Vagina (tissue), 2 donors: ENCODE measurements around the gene USH2A. TPM values are rescaled to one million over a fixed set of nuclear protein-coding genes. Genes with fewer than 3 reads are reported as not detected.
"Not testable (repeated sequence)": the region's sequence is repeated elsewhere in the genome, so short reads cannot be mapped to it uniquely, and the experiment has no call there.

Source experiments
- DNase-seq, 2 donors: peaks; one replicate each; pipeline ENCODE4 v3.0.0-alpha.2; 2017; ENCODE audit errors: extremely low spot score in 2 of 2
- H3K27ac ChIP-seq: fragments of 200-600 bp; sonication (generic); one replicate; pipeline ENCODE4 v1.5.1; 2019
- H3K27me3 ChIP-seq: fragments of 200-600 bp; sonication (generic); one replicate; pipeline ENCODE4 v1.5.1; 2019
- H3K36me3 ChIP-seq, 2 donors: fragments of 200-600 bp; sonication (generic); one replicate each; pipeline ENCODE4 v1.5.1; 2017 to 2019
- H3K4me1 ChIP-seq: fragments of 200-600 bp; sonication (generic); one replicate; pipeline ENCODE4 v1.5.1; 2019
- H3K4me3 ChIP-seq, 2 donors: fragments of 200-600 bp; sonication (generic); 1 replicate in 1 of 2; 2 replicates in 1 of 2; pipeline ENCODE4 v1.5.1; 2016 to 2019
- H3K9me3 ChIP-seq: fragments of 200-600 bp; sonication (generic); one replicate; pipeline ENCODE4 v1.5.1; 2019
- POLR2A ChIP-seq, 2 donors: fragments of 450-650 bp; IDR thresholded peaks; one replicate each; pipeline ENCODE4 v1.6.1; 2017; ENCODE audit warnings: antibody characterized with exemption in 2 of 2, mild to moderate bottlenecking in 2 of 2, moderate library complexity in 2 of 2
- POLR2AphosphoS5 ChIP-seq, 2 donors: sonication (generic); formaldehyde crosslinking; IDR thresholded peaks; one replicate each; pipeline ENCODE4 v1.9.0; 2017; ENCODE audit warnings: antibody characterized with exemption in 2 of 2, mild to moderate bottlenecking in 2 of 2, low read depth in 1 of 2; ENCODE audit not compliant: insufficient read depth in 1 of 2
- intact Hi-C: fragments of 100-400 bp; cut with DNase I; formaldehyde crosslinking; loops from one replicate; pipeline ENCODE4 v1.15.1; 2023
- total RNA-seq: library from RNA; depleted of rRNA; stranded (reverse); fragments of >200 nt; gene quantifications from one replicate; pipeline ENCODE4 v1.2.3, GENCODE V29; 2016
- TF ChIP-seq, protein P1 (sequence below), 3 experiments: fragments of 450-650 bp in 2 of 3; fragments of 200-600 bp in 1 of 3; sonication (generic) in 1 of 3; IDR thresholded peaks; one replicate each; pipeline ENCODE4 v1.5.1; 2017 to 2019; ENCODE audit warnings: antibody characterized with exemption in 3 of 3, mild to moderate bottlenecking in 2 of 3, moderate library complexity in 2 of 3

The USH2A gene
- total RNA-seq, 1 donor from 2014 or later, result under 0.01 TPM

- Histone ChIP-seq H3K27me3 (no peaks in the 10 kb centered on the region), H3K27ac (no peak overlapping the region), H3K4me1 (no peaks in the 10 kb centered on the region), H3K9me3 (no peaks in the 10 kb centered on the region), H3K4me3 (no peak overlapping the region), H3K36me3 (no peaks in the 10 kb centered on the region)
- intact Hi-C loops, result no loop called here
- no peak for DNase-seq
- TF ChIP-seq POLR2AphosphoS5 (IDR thresholded peaks at IDR 0.05; ENCODE audit: insufficient read depth in 1 of 2, low read depth in 1 of 2), result no peak
- TF ChIP-seq POLR2A (IDR thresholded peaks at IDR 0.05), result no peak
Measured at GRCh38 chr1:216350186-216350585, 73.1 kb downstream of the USH2A start.

- Histone ChIP-seq H3K27ac (no peak overlapping the region), H3K36me3 (no peaks in the 10 kb centered on the region), H3K4me3 (no peak overlapping the region), H3K4me1 (no peaks in the 10 kb centered on the region), H3K27me3 (no peaks in the 10 kb centered on the region), H3K9me3 (no peaks in the 10 kb centered on the region)
- TF ChIP-seq, protein P1, sequence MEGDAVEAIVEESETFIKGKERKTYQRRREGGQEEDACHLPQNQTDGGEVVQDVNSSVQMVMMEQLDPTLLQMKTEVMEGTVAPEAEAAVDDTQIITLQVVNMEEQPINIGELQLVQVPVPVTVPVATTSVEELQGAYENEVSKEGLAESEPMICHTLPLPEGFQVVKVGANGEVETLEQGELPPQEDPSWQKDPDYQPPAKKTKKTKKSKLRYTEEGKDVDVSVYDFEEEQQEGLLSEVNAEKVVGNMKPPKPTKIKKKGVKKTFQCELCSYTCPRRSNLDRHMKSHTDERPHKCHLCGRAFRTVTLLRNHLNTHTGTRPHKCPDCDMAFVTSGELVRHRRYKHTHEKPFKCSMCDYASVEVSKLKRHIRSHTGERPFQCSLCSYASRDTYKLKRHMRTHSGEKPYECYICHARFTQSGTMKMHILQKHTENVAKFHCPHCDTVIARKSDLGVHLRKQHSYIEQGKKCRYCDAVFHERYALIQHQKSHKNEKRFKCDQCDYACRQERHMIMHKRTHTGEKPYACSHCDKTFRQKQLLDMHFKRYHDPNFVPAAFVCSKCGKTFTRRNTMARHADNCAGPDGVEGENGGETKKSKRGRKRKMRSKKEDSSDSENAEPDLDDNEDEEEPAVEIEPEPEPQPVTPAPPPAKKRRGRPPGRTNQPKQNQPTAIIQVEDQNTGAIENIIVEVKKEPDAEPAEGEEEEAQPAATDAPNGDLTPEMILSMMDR (IDR thresholded peaks at IDR 0.05), result no peak
- TF ChIP-seq POLR2A (IDR thresholded peaks at IDR 0.05) (no peak), POLR2AphosphoS5 (IDR thresholded peaks at IDR 0.05; ENCODE audit: insufficient read depth in 1 of 2, low read depth in 1 of 2) (no peak)
- no peak for DNase-seq
- intact Hi-C loops, result no loop called here
Measured at GRCh38 chr1:216346526-216346925, 76.7 kb downstream of the USH2A start.

- H3K36me3 ChIP-seq, intact Hi-C loops, H3K9me3 ChIP-seq, H3K4me1 ChIP-seq, H3K4me3 ChIP-seq, H3K27ac ChIP-seq, H3K27me3 ChIP-seq, DNase-seq: not testable (repeated sequence)
Measured at GRCh38 chr1:216340542-216340941, 82.7 kb downstream of the USH2A start.

- no peak overlapping the region for H3K27ac ChIP-seq
- H3K4me3 ChIP-seq, result no peak overlapping the region
- no peaks in the 10 kb centered on the region for H3K9me3 ChIP-seq
- no peak for DNase-seq
- H3K27me3 ChIP-seq, result no peaks in the 10 kb centered on the region
- no peaks in the 10 kb centered on the region for H3K36me3 ChIP-seq
- no peaks in the 10 kb centered on the region for H3K4me1 ChIP-seq
- no peak for TF ChIP-seq POLR2A (IDR thresholded peaks at IDR 0.05)
- TF ChIP-seq POLR2AphosphoS5 (IDR thresholded peaks at IDR 0.05; ENCODE audit: insufficient read depth in 1 of 2, low read depth in 1 of 2), result no peak
- TF ChIP-seq, protein P1 (IDR thresholded peaks at IDR 0.05), result no peak
- intact Hi-C loops, result no loop called here
Measured at GRCh38 chr1:216332462-216332861, 90.8 kb downstream of the USH2A start.

DNA sequence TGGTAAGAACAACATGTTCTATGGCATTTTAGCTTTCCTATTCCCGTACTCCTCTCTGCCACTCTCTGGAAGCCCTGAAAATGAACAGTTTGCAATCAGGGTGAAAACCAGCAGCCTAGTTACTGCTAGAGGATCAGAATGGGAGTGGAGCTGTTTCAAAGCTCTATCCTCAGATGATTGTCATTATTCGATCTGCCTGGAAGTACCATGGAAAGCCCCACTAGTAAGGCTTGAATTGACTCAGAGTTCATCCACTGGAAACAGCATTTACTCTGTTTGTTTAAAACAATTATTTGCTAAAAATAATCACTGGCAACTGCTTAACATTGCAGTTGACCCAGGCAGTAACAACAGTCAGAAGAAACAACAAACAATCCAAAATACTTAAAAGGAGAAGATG, 91.2 kb downstream of the USH2A start:
- intact Hi-C loops, result no loop called here
- no peaks in the 10 kb centered on the region for H3K4me1 ChIP-seq
- TF ChIP-seq POLR2AphosphoS5 (IDR thresholded peaks at IDR 0.05; ENCODE audit: insufficient read depth in 1 of 2, low read depth in 1 of 2), result no peak
- TF ChIP-seq, protein P1 (IDR thresholded peaks at IDR 0.05), result no peak
- no peak for TF ChIP-seq POLR2A (IDR thresholded peaks at IDR 0.05)

GRCh38 chr1:216331211-216331610, 92.0 kb downstream of the USH2A start:
- Histone ChIP-seq H3K4me1 (no peaks in the 10 kb centered on the region), H3K4me3 (no peak overlapping the region), H3K9me3 (no peaks in the 10 kb centered on the region), H3K27ac (no peak overlapping the region), H3K36me3 (no peaks in the 10 kb centered on the region), H3K27me3 (no peaks in the 10 kb centered on the region)
- no peak for DNase-seq
- intact Hi-C loops, result no loop called here
- TF ChIP-seq, protein P1 (IDR thresholded peaks at IDR 0.05), result no peak
- TF ChIP-seq POLR2AphosphoS5 (IDR thresholded peaks at IDR 0.05; ENCODE audit: insufficient read depth in 1 of 2, low read depth in 1 of 2), result no peak
- no peak for TF ChIP-seq POLR2A (IDR thresholded peaks at IDR 0.05)

More for the DNA sequence above, 91.2 kb downstream of the USH2A start:
- Histone ChIP-seq H3K27me3 (no peaks in the 10 kb centered on the region), H3K36me3 (no peaks in the 10 kb centered on the region), H3K4me3 (no peak overlapping the region), H3K27ac (no peak overlapping the region), H3K9me3 (no peaks in the 10 kb centered on the region)
- DNase-seq, result no peak
